MG63 (cell line): ENCODE data around the gene NAA35. TPM values are rescaled to one million over a fixed set of nuclear protein-coding genes. Genes with fewer than 3 reads are reported as not detected.
A peak's percentile ranks its signal among the peaks of the same experiment; 100 is the strongest.
"Not testable (repeated sequence)": the region's sequence is repeated elsewhere in the genome, so short reads cannot be mapped to it uniquely, and the experiment has no call there.

ENCODE experiments used
- DNase-seq: peaks from one replicate; pipeline ENCODE4 v3.0.0-alpha.2; 2020
- H3K27me3 ChIP-seq: fragments of 250-450 bp; sonication (Bioruptor Pico); 2 replicates; pipeline ENCODE4 v1.5.1; 2020; ENCODE audit warnings: mild to moderate bottlenecking, moderate library complexity
- H3K36me3 ChIP-seq: fragments of 250-450 bp; sonication (Bioruptor Pico); 2 replicates; pipeline ENCODE4 v1.5.1; 2020; ENCODE audit warnings: mild to moderate bottlenecking, moderate library complexity
- H3K4me3 ChIP-seq: fragments of 250-450 bp; sonication (Bioruptor Pico); 2 replicates; pipeline ENCODE4 v1.5.1; 2020; ENCODE audit warnings: mild to moderate bottlenecking, moderate library complexity
- H3K9me3 ChIP-seq: fragments of 250-450 bp; sonication (Bioruptor Pico); 2 replicates; pipeline ENCODE4 v1.5.1; 2020; ENCODE audit warnings: mild to moderate bottlenecking, moderate library complexity
- total RNA-seq: library from RNA; depleted of rRNA; stranded (reverse); fragments of >200 nt; shearing (Covaris generic); gene quantifications from 2 replicates; pipeline ENCODE4 v1.2.3, GENCODE V29; 2014; ENCODE audit warnings: low replicate concordance

The NAA35 gene
- total RNA-seq, 1 experiment from 2014 or later, result 28.1 TPM

GRCh38 chr9:85941622-85941940 is 635 bp downstream of the NAA35 start:
- no peak for DNase-seq
- H3K9me3 ChIP-seq, result no peaks in the 10 kb centered on the region
- peaks cover 44% of the 10 kb centered on the region for H3K36me3 ChIP-seq
- H3K4me3 ChIP-seq, result peak overlapping the region; percentile 96
- no peaks in the 10 kb centered on the region for H3K27me3 ChIP-seq

- Histone ChIP-seq H3K4me3 (peak overlapping the region; percentile 96), H3K9me3 (no peaks in the 10 kb centered on the region), H3K27me3 (no peaks in the 10 kb centered on the region), H3K36me3 (peaks cover 50% of the 10 kb centered on the region)
- no peak for DNase-seq
Measured at GRCh38 chr9:85941966-85942912, 1.3 kb downstream of the NAA35 start.

DNA sequence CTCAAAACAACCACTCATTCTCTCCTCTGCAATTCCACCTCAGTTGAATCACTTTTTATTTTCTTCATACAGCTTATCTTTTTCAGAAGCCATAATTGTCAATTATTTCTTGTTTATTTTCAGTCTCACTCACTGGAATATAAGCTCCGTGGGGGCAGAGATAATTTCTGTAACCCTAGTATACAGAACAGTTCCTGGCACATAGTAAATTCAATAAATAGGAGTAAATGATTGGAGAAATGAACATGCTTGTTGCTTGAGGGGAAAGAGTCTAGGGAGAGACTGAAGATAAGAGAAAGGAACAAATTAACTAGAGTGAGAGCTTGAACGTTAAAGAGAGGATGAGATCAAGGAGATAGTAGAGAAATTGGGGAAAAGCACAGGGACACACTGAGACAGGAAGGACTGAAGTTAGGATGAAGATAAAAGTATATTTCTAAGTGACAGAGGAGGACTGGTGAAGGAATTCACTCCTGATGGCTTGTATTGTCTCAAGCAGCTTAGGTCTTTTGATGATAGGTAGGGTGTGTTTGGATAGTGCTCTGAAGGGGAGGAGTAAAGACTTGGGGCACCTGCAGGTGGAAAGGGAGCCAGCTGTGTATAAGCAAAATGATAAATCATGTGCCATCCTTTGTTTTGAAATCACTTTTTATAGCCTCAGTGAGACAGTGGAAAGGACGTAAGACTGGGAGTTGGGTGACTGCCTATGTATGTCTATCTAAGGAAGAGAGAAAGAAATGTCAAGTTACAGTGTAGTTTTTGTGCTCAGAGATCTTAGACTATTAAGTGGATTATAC is 2.2 kb downstream of the NAA35 start:
- H3K9me3 ChIP-seq, result no peaks in the 10 kb centered on the region
- no peak for DNase-seq
- peaks cover 59% of the 10 kb centered on the region for H3K36me3 ChIP-seq
- no peak overlapping the region; the same call in 1 of the 2 replicates for H3K4me3 ChIP-seq
- H3K27me3 ChIP-seq, result no peaks in the 10 kb centered on the region

DNA sequence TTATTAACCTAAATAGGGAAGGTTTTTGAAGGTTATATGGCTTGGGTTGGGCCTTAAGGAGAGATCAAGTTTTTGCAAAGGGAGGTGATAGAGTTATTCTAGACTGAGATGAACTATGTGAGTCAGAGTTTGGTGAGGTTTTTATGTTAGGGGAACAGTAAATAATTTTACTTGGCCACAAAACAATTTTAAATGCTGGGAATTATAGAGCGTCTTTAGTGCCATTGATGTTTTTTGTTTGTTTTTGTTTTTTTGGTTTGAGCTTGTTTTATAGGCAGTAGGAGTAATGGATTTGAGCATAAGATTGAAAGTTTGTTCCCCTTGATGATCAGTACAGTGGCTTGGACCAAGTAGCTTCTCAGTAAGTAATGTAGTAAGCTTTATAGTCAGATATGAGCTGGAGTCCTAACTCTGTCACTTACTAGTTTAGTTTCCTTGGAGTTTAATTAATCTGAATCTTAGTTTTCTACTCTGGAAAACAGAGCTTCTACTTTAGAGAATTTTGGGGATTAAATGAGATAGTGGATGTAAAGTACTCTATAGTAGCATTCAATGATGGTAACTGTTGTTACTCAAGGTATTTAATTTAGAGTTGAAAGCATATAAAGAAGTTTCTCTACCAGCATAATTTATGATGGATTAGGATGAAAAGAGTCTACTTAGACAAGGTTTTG is 2.9 kb downstream of the NAA35 start:
- H3K36me3 ChIP-seq, result peaks cover 66% of the 10 kb centered on the region
- no peak overlapping the region for H3K4me3 ChIP-seq
- no peak for DNase-seq
- no peaks in the 10 kb centered on the region for H3K27me3 ChIP-seq
- H3K9me3 ChIP-seq, result no peaks in the 10 kb centered on the region

- Histone ChIP-seq H3K9me3 (no peaks in the 10 kb centered on the region), H3K27me3 (no peaks in the 10 kb centered on the region), H3K4me3 (no peak overlapping the region), H3K36me3 (peaks cover 69% of the 10 kb centered on the region)
- DNase-seq, result no peak
Measured at GRCh38 chr9:85944672-85945071, 3.7 kb downstream of the NAA35 start.

DNA sequence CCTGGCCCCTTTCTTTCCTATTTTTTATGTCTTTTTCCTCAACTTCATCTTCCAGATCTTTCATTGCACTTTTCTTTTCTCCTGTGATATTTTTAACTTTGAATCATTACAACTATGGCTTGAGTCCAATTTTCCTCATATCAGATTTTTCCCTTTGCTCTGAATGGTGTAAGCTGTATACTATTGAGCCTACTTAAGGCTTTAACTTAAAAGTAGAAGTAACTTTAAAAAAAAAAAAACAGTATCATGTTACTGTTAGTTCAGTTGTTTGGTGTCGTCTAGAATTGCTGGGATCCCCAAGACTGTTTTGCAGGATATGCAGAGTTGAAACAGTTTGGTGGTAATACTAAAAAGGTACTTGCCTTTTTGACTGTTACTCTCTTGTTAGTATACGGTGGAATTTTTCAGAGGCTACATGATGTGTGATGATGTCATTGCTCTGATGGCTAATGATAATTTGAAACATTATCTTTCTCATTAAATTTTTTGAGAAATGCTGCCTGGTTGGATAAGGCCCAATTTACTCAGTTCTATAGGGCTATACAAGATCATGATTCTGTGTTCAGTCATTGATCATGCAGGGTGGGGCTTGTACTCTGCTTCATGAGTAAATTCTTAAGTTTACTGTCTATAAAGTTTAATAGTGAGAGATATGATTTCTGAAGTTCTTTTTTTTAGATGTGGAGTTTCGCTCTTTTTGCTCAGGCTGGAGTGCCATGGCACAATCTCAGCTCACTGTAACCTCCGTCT is 8.8 kb downstream of the NAA35 start:
- H3K36me3 ChIP-seq, result peaks cover 59% of the 10 kb centered on the region
- no peak for DNase-seq
- no peaks in the 10 kb centered on the region for H3K9me3 ChIP-seq
- no peak overlapping the region for H3K4me3 ChIP-seq
- no peaks in the 10 kb centered on the region for H3K27me3 ChIP-seq

GRCh38 chr9:85959955-85960354 is 19.0 kb downstream of the NAA35 start:
- peaks cover 45% of the 10 kb centered on the region for H3K36me3 ChIP-seq
- DNase-seq, result no peak
- no peak overlapping the region for H3K4me3 ChIP-seq
- no peaks in the 10 kb centered on the region for H3K9me3 ChIP-seq
- no peaks in the 10 kb centered on the region for H3K27me3 ChIP-seq

GRCh38 chr9:85960688-85961093 is 19.7 kb downstream of the NAA35 start:
- Histone ChIP-seq H3K4me3 (no peak overlapping the region), H3K9me3 (no peaks in the 10 kb centered on the region), H3K27me3 (no peaks in the 10 kb centered on the region), H3K36me3 (peaks cover 46% of the 10 kb centered on the region)
- no peak for DNase-seq

GRCh38 chr9:85964526-85964925 is 23.6 kb downstream of the NAA35 start:
- Histone ChIP-seq H3K27me3 (no peaks in the 10 kb centered on the region), H3K4me3 (no peak overlapping the region), H3K9me3 (no peaks in the 10 kb centered on the region), H3K36me3 (peaks cover 32% of the 10 kb centered on the region)
- DNase-seq, result no peak

DNA sequence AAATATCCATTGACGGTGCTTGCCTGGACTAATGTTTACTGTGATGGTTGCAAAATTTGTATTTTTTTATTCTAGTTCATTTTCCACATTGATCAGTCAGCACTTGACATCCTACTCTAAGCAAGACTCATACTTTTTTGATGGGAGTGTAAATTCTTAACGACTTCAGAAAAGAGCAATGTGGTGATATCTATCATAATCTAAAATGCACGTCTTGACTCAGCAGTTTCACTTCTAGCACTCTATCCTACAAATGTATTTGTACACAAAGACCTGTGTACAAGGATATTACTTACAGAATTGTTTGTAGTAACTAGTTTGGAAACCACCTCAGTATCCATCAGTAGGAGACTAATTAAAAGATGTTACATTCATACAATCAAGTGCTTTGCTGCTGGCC is 24.0 kb downstream of the NAA35 start:
- peaks cover 28% of the 10 kb centered on the region for H3K36me3 ChIP-seq
- DNase-seq, result no peak
- no peaks in the 10 kb centered on the region for H3K9me3 ChIP-seq
- H3K4me3 ChIP-seq, result no peak overlapping the region
- no peaks in the 10 kb centered on the region for H3K27me3 ChIP-seq

DNA sequence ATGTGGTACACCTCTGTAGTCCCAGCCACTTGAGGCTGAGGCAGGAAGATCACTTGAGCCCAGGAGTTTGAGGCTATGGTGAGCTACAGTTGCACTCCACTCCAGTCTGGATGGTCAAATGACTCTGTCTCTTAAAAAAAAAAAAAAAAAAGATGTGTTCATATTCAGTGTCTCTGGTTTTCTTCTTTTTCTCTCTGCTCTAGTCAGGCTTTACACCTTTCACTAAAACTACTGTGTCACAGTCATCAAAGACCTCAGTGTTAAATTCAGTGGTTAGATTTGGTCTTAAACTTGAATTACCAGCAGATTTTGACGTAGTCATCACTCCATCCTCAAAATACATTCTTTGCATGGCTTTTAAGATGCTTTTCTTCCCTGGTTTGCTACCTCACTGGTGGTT is 28.8 kb downstream of the NAA35 start:
- peaks cover 25% of the 10 kb centered on the region for H3K36me3 ChIP-seq

GRCh38 chr9:85971731-85972130 is 30.8 kb downstream of the NAA35 start:
- Histone ChIP-seq H3K36me3 (peaks cover 21% of the 10 kb centered on the region), H3K27me3 (no peaks in the 10 kb centered on the region), H3K4me3 (no peak overlapping the region), H3K9me3 (no peaks in the 10 kb centered on the region)
- DNase-seq, result no peak

More for the DNA sequence above, 28.8 kb downstream of the NAA35 start:
- Histone ChIP-seq H3K27me3 (no peaks in the 10 kb centered on the region), H3K9me3 (no peaks in the 10 kb centered on the region), H3K4me3 (no peak overlapping the region)
- DNase-seq, result no peak

GRCh38 chr9:85973238-85973637 is 32.3 kb downstream of the NAA35 start:
- Histone ChIP-seq H3K27me3 (no peaks in the 10 kb centered on the region), H3K4me3 (no peak overlapping the region), H3K36me3 (peaks cover 29% of the 10 kb centered on the region), H3K9me3 (no peaks in the 10 kb centered on the region)
- no peak for DNase-seq

GRCh38 chr9:85974055-85974547 is 33.2 kb downstream of the NAA35 start:
- not testable (repeated sequence) for DNase-seq, H3K9me3 ChIP-seq, H3K27me3 ChIP-seq, H3K4me3 ChIP-seq
- H3K36me3 ChIP-seq, result peaks cover 36% of the 10 kb centered on the region

DNA sequence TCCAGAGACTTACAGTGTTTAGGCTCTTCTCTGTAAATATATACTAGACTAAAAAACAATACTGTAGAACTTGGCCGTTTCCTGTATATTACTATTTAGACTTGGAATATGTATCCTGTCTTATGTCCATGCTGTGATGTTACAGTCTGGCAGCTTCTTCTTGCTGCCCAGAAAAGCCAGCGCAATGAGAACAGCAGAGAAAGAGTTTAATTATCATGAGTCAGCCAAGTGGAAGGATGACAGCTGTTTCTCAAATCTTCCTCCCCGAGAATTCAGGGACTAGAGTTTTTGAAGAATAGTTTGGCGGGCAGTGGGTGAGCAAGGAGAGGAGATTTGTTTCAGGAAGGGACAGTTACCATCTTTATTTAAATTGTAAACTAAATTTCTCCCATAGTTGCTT is 37.5 kb downstream of the NAA35 start:
- DNase-seq, result peak; percentile 3
- H3K36me3 ChIP-seq, result peaks cover 40% of the 10 kb centered on the region

DNA sequence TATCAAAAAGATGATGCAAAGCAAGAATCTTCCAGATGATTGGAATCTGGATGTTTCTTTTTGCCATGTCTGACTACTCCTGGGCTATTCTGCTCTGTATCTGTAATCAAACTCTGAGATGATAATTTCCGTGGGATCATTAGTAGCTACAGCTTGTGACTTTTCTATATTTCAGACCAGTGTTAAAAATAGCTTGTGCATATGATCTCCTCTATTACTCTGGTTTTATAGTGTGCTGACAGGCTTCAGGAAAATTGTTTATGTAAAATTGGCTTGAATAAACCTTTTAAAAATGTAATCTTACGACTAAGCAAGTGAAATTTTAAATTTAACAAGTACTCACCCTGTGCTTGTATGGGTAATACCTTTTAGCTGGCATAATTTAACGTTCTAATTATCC is 40.4 kb downstream of the NAA35 start:
- no peak overlapping the region for H3K4me3 ChIP-seq
- H3K36me3 ChIP-seq, result peaks cover 56% of the 10 kb centered on the region
- H3K9me3 ChIP-seq, result no peaks in the 10 kb centered on the region
- H3K27me3 ChIP-seq, result no peaks in the 10 kb centered on the region
- DNase-seq, result no peak

More for the DNA sequence above, 37.5 kb downstream of the NAA35 start:
- Histone ChIP-seq H3K9me3 (no peaks in the 10 kb centered on the region), H3K4me3 (no peak overlapping the region), H3K27me3 (no peaks in the 10 kb centered on the region)
